A549 (cell line): ENCODE measurements around the gene SLC4A7.

Experiments used
- CHD4 ChIP-seq: fragments of 200-600 bp; sonication (generic); IDR thresholded peaks from 2 replicates; pipeline ENCODE4 v1.6.1; 2016; ENCODE audit warnings: antibody characterized with exemption, mild to moderate bottlenecking, borderline replicate concordance
- EP300 ChIP-seq, 2 experiments: fragments of >200 bp; sonication (Bioruptor Twin); formaldehyde crosslinking; IDR thresholded peaks; 2 replicates in 1 of 2; 3 replicates in 1 of 2; pipeline ENCODE4 v1.6.1; 2016 to 2017
- JUN ChIP-seq, 2 experiments: fragments of >200 bp; sonication (Bioruptor Twin); formaldehyde crosslinking; IDR thresholded peaks; 2 replicates in 1 of 2; 3 replicates in 1 of 2; pipeline ENCODE4 v1.6.1; 2016 to 2017
- MYC ChIP-seq: IDR thresholded peaks from 2 replicates; pipeline ENCODE4 v1.6.1; 2012; ENCODE audit warnings: mild to moderate bottlenecking, inconsistent platforms, low read length, improper control_type of control experiment, borderline replicate concordance
- POLR2A ChIP-seq: IDR thresholded peaks from 2 replicates; pipeline ENCODE4 v1.6.1; 2012; ENCODE audit warnings: mild to moderate bottlenecking, low read length
- RAD21 ChIP-seq, 2 experiments: fragments of >200 bp in 1 of 2; sonication (Bioruptor Twin) in 1 of 2; formaldehyde crosslinking in 1 of 2; IDR thresholded peaks in 1 of 2; conservative IDR thresholded peaks in 1 of 2; 2 replicates in 1 of 2; 3 replicates in 1 of 2; pipeline ENCODE4 v1.6.1; 2012 to 2018; ENCODE audit warnings: inconsistent platforms in 1 of 2
- RFX5 ChIP-seq: fragments of 450-650 bp; IDR thresholded peaks from 2 replicates; pipeline ENCODE4 v1.7.1; 2014; ENCODE audit warnings: antibody characterized with exemption, mild to moderate bottlenecking, moderate library complexity
- SMC3 ChIP-seq: fragments of >200 bp; sonication (Bioruptor Twin); formaldehyde crosslinking; IDR thresholded peaks from 3 replicates; pipeline ENCODE4 v1.6.1; 2018; ENCODE audit warnings: inconsistent platforms
- TF ChIP-seq, protein P1 (sequence below): fragments of >200 bp; sonication (Bioruptor Twin); formaldehyde crosslinking; IDR thresholded peaks from 3 replicates; pipeline ENCODE4 v1.6.1; 2016
- TF ChIP-seq, protein P2 (sequence below): fragments of >200 bp; sonication (Bioruptor Twin); formaldehyde crosslinking; IDR thresholded peaks from 3 replicates; pipeline ENCODE4 v1.5.1; 2016
- TF ChIP-seq, protein P3 (sequence below): fragments of 450-650 bp; IDR thresholded peaks from 2 replicates; pipeline ENCODE4 v1.6.1; 2014; ENCODE audit warnings: antibody characterized with exemption
- TF ChIP-seq, protein P4 (sequence below): fragments of 200-600 bp; sonication (generic); IDR thresholded peaks from 2 replicates; pipeline ENCODE4 v1.6.1; 2016; ENCODE audit warnings: antibody characterized with exemption, mild to moderate bottlenecking, moderate library complexity
- TF ChIP-seq, protein P5 (sequence below): fragments of 250-450 bp; sonication (Bioruptor Pico); IDR thresholded peaks from 2 replicates; pipeline ENCODE4 v1.5.0; 2021; ENCODE audit warnings: mild to moderate bottlenecking, moderate library complexity, borderline replicate concordance
- TF ChIP-seq, protein P6 (sequence below): fragments of 250-450 bp; sonication (Bioruptor Pico); IDR thresholded peaks from 2 replicates; pipeline ENCODE4 v1.5.0; 2020; ENCODE audit warnings: low read depth, mild to moderate bottlenecking, moderate library complexity

DNA sequence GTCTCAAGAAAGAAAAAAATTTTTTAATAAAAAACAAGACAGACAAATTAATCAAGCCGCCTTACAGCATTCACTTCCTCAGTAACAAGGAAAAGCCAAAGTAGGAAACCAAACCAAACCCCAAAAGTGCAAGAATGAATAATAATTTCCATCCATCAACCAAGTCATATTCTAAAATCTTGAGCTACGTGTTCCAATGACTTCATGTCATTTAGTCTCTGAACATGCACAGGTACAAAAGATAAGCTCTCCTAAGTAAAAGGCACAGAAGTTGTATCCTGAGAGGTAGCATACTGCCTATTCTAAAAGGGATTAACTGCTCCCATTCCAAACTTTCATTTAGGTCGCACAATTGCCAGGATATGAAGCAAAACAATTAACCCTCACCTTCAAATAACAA is 29.7 kb downstream of the SLC4A7 start:
- TF ChIP-seq SMC3 (no peak), CHD4 (no peak), POLR2A (no peak), MYC (no peak), RFX5 (no peak), RAD21 (conservative IDR thresholded peaks at IDR 0.05 in 1 of 2, IDR thresholded peaks at IDR 0.05 in 1 of 2) (no peak), JUN (IDR thresholded peaks at IDR 0.05) (no peak), EP300 (IDR thresholded peaks at IDR 0.05) (no peak)
- TF ChIP-seq, protein P1, sequence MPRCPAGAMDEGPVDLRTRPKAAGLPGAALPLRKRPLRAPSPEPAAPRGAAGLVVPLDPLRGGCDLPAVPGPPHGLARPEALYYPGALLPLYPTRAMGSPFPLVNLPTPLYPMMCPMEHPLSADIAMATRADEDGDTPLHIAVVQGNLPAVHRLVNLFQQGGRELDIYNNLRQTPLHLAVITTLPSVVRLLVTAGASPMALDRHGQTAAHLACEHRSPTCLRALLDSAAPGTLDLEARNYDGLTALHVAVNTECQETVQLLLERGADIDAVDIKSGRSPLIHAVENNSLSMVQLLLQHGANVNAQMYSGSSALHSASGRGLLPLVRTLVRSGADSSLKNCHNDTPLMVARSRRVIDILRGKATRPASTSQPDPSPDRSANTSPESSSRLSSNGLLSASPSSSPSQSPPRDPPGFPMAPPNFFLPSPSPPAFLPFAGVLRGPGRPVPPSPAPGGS, result no peak
- TF ChIP-seq, protein P2, sequence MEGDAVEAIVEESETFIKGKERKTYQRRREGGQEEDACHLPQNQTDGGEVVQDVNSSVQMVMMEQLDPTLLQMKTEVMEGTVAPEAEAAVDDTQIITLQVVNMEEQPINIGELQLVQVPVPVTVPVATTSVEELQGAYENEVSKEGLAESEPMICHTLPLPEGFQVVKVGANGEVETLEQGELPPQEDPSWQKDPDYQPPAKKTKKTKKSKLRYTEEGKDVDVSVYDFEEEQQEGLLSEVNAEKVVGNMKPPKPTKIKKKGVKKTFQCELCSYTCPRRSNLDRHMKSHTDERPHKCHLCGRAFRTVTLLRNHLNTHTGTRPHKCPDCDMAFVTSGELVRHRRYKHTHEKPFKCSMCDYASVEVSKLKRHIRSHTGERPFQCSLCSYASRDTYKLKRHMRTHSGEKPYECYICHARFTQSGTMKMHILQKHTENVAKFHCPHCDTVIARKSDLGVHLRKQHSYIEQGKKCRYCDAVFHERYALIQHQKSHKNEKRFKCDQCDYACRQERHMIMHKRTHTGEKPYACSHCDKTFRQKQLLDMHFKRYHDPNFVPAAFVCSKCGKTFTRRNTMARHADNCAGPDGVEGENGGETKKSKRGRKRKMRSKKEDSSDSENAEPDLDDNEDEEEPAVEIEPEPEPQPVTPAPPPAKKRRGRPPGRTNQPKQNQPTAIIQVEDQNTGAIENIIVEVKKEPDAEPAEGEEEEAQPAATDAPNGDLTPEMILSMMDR, result no peak
- TF ChIP-seq, protein P3, sequence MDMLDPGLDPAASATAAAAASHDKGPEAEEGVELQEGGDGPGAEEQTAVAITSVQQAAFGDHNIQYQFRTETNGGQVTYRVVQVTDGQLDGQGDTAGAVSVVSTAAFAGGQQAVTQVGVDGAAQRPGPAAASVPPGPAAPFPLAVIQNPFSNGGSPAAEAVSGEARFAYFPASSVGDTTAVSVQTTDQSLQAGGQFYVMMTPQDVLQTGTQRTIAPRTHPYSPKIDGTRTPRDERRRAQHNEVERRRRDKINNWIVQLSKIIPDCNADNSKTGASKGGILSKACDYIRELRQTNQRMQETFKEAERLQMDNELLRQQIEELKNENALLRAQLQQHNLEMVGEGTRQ, result no peak
- TF ChIP-seq, protein P4, sequence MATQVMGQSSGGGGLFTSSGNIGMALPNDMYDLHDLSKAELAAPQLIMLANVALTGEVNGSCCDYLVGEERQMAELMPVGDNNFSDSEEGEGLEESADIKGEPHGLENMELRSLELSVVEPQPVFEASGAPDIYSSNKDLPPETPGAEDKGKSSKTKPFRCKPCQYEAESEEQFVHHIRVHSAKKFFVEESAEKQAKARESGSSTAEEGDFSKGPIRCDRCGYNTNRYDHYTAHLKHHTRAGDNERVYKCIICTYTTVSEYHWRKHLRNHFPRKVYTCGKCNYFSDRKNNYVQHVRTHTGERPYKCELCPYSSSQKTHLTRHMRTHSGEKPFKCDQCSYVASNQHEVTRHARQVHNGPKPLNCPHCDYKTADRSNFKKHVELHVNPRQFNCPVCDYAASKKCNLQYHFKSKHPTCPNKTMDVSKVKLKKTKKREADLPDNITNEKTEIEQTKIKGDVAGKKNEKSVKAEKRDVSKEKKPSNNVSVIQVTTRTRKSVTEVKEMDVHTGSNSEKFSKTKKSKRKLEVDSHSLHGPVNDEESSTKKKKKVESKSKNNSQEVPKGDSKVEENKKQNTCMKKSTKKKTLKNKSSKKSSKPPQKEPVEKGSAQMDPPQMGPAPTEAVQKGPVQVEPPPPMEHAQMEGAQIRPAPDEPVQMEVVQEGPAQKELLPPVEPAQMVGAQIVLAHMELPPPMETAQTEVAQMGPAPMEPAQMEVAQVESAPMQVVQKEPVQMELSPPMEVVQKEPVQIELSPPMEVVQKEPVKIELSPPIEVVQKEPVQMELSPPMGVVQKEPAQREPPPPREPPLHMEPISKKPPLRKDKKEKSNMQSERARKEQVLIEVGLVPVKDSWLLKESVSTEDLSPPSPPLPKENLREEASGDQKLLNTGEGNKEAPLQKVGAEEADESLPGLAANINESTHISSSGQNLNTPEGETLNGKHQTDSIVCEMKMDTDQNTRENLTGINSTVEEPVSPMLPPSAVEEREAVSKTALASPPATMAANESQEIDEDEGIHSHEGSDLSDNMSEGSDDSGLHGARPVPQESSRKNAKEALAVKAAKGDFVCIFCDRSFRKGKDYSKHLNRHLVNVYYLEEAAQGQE, result no peak
- TF ChIP-seq, protein P5, sequence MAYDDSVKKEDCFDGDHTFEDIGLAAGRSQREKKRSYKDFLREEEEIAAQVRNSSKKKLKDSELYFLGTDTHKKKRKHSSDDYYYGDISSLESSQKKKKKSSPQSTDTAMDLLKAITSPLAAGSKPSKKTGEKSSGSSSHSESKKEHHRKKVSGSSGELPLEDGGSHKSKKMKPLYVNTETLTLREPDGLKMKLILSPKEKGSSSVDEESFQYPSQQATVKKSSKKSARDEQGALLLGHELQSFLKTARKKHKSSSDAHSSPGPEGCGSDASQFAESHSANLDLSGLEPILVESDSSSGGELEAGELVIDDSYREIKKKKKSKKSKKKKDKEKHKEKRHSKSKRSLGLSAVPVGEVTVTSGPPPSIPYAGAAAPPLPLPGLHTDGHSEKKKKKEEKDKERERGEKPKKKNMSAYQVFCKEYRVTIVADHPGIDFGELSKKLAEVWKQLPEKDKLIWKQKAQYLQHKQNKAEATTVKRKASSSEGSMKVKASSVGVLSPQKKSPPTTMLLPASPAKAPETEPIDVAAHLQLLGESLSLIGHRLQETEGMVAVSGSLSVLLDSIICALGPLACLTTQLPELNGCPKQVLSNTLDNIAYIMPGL (CRISPR knock-in tag), result no peak
- TF ChIP-seq, protein P6, sequence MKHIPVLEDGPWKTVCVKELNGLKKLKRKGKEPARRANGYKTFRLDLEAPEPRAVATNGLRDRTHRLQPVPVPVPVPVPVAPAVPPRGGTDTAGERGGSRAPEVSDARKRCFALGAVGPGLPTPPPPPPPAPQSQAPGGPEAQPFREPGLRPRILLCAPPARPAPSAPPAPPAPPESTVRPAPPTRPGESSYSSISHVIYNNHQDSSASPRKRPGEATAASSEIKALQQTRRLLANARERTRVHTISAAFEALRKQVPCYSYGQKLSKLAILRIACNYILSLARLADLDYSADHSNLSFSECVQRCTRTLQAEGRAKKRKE (CRISPR knock-in tag), result no peak
